Keratinocyte (primary cell): ENCODE results near the gene GMFB.

ENCODE experiments used
- CTCF ChIP-seq, 3 experiments: IDR thresholded peaks in 1 of 3; conservative IDR thresholded peaks in 1 of 3; optimal IDR thresholded peaks in 1 of 3; 2 replicates in 2 of 3; 3 replicates in 1 of 3; pipeline versions ENCODE3 to v1.5.1; 2011; ENCODE audit warnings: low read length in 3 of 3, mild to moderate bottlenecking in 3 of 3, moderate library complexity in 2 of 3, control low read depth in 1 of 3, inconsistent platforms in 1 of 3; ENCODE audit not compliant: insufficient read depth in 2 of 3; ENCODE audit errors: extremely low read depth in 1 of 3
- EZH2 ChIP-seq: IDR thresholded peaks from one replicate; pipeline ENCODE4 v1.6.1; 2012; ENCODE audit warnings: inconsistent platforms, mild to moderate bottlenecking, low read length, moderate library complexity

DNA sequence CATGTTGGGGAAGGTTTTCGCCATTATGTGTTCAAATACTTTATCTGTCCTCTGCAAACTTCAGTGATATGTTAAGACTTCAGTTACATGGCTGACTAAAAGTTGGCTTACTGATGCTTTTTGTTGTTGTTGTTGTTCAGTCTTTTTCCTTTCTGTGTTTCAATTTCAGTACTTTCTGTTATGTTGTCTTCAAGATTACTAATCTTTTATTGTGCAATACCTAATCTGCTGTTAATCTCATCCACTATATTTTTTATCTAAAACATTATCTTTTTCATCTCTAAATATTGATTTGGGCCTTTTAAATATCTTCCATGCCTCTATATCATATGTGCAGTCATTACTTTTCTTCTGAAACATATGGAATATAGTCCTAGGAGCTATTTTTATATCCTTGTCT lies 27.9 kb upstream of the GMFB start:
- TF ChIP-seq CTCF (optimal IDR thresholded peaks at IDR 0.05 in 1 of 3, IDR thresholded peaks at IDR 0.05 in 1 of 3, conservative IDR thresholded peaks at IDR 0.05 in 1 of 3; ENCODE audit: extremely low read depth in 1 of 3, insufficient read depth in 2 of 3, low read length in 3 of 3) (no peak), EZH2 (no peak)
